Measurements from ENCODE around the gene ZYG11A.

GRCh38 chr1:52899445-52899894 lies 56.9 kb downstream of the ZYG11A start:
- TF ChIP-seq CTCF (IDR thresholded peaks at IDR 0.05; ENCODE audit: control extremely low read depth in 1 of 3, insufficient read depth in 1 of 3, low read depth in 1 of 3, low read length in 3 of 3) (no peak), POLR2A (IDR thresholded peaks at IDR 0.05; ENCODE audit: control extremely low read depth in 1 of 2, low read depth in 2 of 2, low read length in 2 of 2) (no peak), USF2 (IDR thresholded peaks at IDR 0.05; ENCODE audit: low read length) (no peak), TCF12 (IDR thresholded peaks at IDR 0.05; ENCODE audit: low read depth, low read length) (no peak), HDAC2 (IDR thresholded peaks at IDR 0.05; ENCODE audit: borderline replicate concordance in 1 of 2, low read depth in 2 of 2, low read length in 2 of 2) (no peak), POU5F1 (IDR thresholded peaks at IDR 0.05; ENCODE audit: low read depth, low read length) (no peak), MAFK (IDR thresholded peaks at IDR 0.05; ENCODE audit: low read depth, low read length) (no peak), POLR2AphosphoS5 (IDR thresholded peaks at IDR 0.05; ENCODE audit: low read depth, low read length) (no peak), RNF2 (IDR thresholded peaks at IDR 0.05; ENCODE audit: borderline replicate concordance, low read depth, low read length, missing control alignments, poor library complexity, severe bottlenecking) (no peak), YY1 (IDR thresholded peaks at IDR 0.05; ENCODE audit: low read depth, low read length) (no peak), CHD1 (IDR thresholded peaks at IDR 0.05; ENCODE audit: low read depth, low read length) (no peak)
